Measurements from ENCODE around the gene CDYL.

- no peak for TF ChIP-seq CTCF (IDR thresholded peaks at IDR 0.05)
- TF ChIP-seq POLR2A (IDR thresholded peaks at IDR 0.05) = no peak
Measured at GRCh38 chr6:4780360-4780812, 4.2 kb downstream of the CDYL start.

All from body of pancreas (tissue), 4 donors.